GM12865 (cell line): ENCODE measurements around the gene ID2.

Source experiments
- DNase-seq: peaks from one replicate; pipeline ENCODE4 v3.0.0; 2010; ENCODE audit warnings: low read depth
- H3K4me3 ChIP-seq: 2 replicates; pipeline ENCODE4 v1.5.1; 2011; ENCODE audit warnings: mild to moderate bottlenecking, low read depth, low read length, control low read depth
- CTCF ChIP-seq: IDR thresholded peaks from 2 replicates; pipeline ENCODE4 v1.5.1; 2011; ENCODE audit warnings: low read length, control low read depth, low read depth, inconsistent platforms; ENCODE audit not compliant: insufficient read depth; ENCODE audit errors: missing control alignments

Gene ID2

GRCh38 chr2:8659735-8660492, 21.9 kb upstream of the ID2 start:
- no peak for TF ChIP-seq CTCF
- no peak overlapping the region for H3K4me3 ChIP-seq
- no peak for DNase-seq

GRCh38 chr2:8661235-8661634, 20.6 kb upstream of the ID2 start:
- DNase-seq, result no peak
- TF ChIP-seq CTCF, result no peak
- H3K4me3 ChIP-seq, result no peak overlapping the region

DNA sequence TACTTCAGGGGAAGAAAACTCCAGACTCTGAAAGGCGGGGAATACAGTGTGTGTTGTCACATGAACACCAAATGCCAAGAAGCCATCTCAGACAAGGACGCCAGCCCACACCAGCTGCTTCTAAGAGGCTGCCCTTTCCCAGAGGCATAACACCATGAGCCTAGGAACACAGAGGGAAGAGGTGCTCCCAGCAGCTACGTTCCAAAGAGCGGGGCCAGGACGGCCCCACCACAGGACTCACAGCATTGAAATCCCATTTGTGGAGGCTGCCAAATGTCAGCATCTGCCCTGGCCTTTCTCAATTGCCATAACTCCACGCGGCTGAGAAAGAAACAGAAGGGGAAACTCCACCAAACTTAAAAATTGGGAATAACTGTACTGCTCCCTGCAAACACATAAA, 20.1 kb upstream of the ID2 start:
- TF ChIP-seq CTCF, result no peak
- no peak for DNase-seq
- no peak overlapping the region for H3K4me3 ChIP-seq

- no peak overlapping the region for H3K4me3 ChIP-seq
- DNase-seq, result no peak
- TF ChIP-seq CTCF, result no peak
Measured at GRCh38 chr2:8662239-8662879, 19.5 kb upstream of the ID2 start.

DNA sequence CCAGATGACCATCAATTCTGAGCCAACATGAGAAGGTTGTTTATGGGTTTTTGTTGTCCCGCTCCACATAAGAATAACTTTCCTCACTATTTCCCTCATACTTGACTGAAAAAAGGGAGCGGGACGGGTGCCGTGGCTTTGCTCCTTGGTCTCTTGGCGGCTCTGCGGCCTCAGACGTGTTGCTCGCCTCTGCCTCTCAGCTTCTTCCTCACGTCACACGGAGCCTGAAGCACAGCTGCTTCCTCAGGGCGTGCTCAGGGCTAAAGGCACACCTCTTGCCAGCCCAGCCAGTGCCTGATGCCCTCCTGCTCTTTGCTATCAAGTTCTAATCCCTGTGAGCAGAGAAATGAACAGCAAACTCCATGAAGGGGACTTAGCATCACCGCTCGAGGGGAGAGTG, 17.9 kb upstream of the ID2 start:
- no peak for TF ChIP-seq CTCF
- H3K4me3 ChIP-seq, result no peak overlapping the region
- DNase-seq, result no peak

DNA sequence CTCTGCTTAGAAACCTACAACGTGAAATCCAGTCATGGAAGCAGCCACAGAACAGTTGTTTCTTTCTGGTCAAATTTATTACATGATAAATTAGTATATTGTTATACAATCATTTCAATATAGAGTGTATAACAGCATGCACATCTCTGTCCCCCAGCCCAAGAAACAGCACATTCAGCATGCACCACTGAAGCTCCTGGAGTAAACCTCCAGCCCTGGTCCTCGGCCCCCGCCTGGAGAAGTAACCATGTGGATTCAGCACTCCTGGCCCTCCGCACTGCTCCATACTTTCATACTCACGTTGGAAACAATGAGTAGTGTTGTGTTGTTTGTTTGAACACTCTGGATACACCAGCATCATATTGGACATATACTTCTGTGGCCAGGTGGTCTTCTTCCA, 15.3 kb upstream of the ID2 start:
- DNase-seq, result no peak
- no peak for TF ChIP-seq CTCF
- H3K4me3 ChIP-seq, result no peak overlapping the region
